ENCODE results near the gene VSNL1. TPM values are rescaled to one million over a fixed set of nuclear protein-coding genes. Genes with fewer than 3 reads are reported as not detected.

The VSNL1 gene
- total RNA-seq, 1 donor from 2014 or later: 2.1 TPM

DNA sequence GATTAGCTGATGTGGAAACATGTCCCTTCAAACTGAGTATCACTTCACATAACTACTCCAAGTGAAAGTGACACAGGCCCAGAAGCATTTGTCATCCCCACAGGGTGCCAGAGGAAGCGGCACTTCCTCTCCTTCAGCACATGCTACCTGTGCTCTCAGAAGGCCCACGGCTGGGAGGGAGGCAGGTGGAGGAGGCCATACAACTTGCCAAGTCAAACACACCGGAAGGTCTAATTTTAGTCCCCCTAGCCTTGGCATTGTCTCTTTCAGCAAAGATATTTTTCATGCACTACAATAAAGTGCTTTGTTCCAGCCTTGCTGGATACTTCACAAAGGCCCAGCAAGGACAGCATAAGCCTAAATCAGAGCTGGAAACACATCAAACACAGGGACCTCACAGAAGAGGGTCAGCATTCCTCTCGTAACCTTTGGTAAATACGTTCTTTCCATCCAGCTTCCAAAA, 38.0 kb downstream of the VSNL1 start:
- TF ChIP-seq CTCF (conservative IDR thresholded peaks at IDR 0.05): no peak
- H3K4me1 Mint-ChIP-seq: peaks cover 9% of the 10 kb centered on the region

GRCh38 chr2:17579605-17580318, 39.3 kb downstream of the VSNL1 start:
- DNase-seq (ENCODE audit: low read depth, low spot score): no peak
- no peaks in the 10 kb centered on the region for H3K27me3 Mint-ChIP-seq (ENCODE audit: low read depth)
- H3K27ac Mint-ChIP-seq (ENCODE audit: unreplicated experiment): no peak overlapping the region
- no peak overlapping the region for H3K4me3 Mint-ChIP-seq
- H3K9me3 Mint-ChIP-seq: peaks cover 3% of the 10 kb centered on the region
- TF ChIP-seq CTCF (conservative IDR thresholded peaks at IDR 0.05): no peak
- peaks cover 9% of the 10 kb centered on the region for H3K4me1 Mint-ChIP-seq
- H3K36me3 Mint-ChIP-seq (ENCODE audit: low read depth): no peaks in the 10 kb centered on the region

More for the DNA sequence above, 38.0 kb downstream of the VSNL1 start:
- DNase-seq (ENCODE audit: low read depth, low spot score): no peak
- Mint-ChIP-seq H3K4me3 (no peak overlapping the region), H3K9me3 (peaks cover 3% of the 10 kb centered on the region), H3K27ac (ENCODE audit: unreplicated experiment) (peak overlapping the region; percentile 32), H3K36me3 (ENCODE audit: low read depth) (no peaks in the 10 kb centered on the region), H3K27me3 (ENCODE audit: low read depth) (no peaks in the 10 kb centered on the region)

DNA sequence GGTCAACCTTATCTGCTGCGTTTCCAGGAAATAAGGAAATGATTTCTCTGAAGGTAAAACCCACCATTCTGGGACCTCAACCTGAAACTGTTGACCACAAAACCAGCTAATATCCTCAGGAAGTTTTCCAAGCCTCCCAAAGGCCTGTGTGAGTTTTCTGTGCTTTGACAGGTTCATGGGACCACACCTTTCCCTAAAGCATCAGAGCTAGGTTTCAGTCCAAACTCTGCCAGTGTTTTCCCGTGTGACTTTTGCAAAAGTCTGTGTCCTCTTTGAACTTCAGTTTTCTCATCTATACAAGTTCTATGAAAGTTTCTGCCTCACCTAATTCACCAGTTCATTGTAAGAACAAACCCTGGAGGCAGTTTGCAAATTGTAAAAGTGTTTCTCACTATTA, 39.8 kb downstream of the VSNL1 start:
- H3K4me1 Mint-ChIP-seq: peaks cover 9% of the 10 kb centered on the region
- TF ChIP-seq CTCF (conservative IDR thresholded peaks at IDR 0.05): no peak
- H3K9me3 Mint-ChIP-seq: peaks cover 3% of the 10 kb centered on the region
- no peaks in the 10 kb centered on the region for H3K27me3 Mint-ChIP-seq (ENCODE audit: low read depth)
- no peak overlapping the region for H3K4me3 Mint-ChIP-seq
- H3K36me3 Mint-ChIP-seq (ENCODE audit: low read depth): no peaks in the 10 kb centered on the region
- no peak overlapping the region for H3K27ac Mint-ChIP-seq (ENCODE audit: unreplicated experiment)
- no peak for DNase-seq (ENCODE audit: low read depth, low spot score)

GRCh38 chr2:17581831-17582230, 41.3 kb downstream of the VSNL1 start:
- Mint-ChIP-seq H3K9me3 (peaks cover 3% of the 10 kb centered on the region), H3K36me3 (ENCODE audit: low read depth) (no peaks in the 10 kb centered on the region), H3K27me3 (ENCODE audit: low read depth) (no peaks in the 10 kb centered on the region), H3K4me1 (peaks cover 9% of the 10 kb centered on the region), H3K27ac (ENCODE audit: unreplicated experiment) (no peak overlapping the region), H3K4me3 (no peak overlapping the region)
- no peak for DNase-seq (ENCODE audit: low read depth, low spot score)
- no peak for TF ChIP-seq CTCF (conservative IDR thresholded peaks at IDR 0.05)

GRCh38 chr2:17583166-17583565, 42.7 kb downstream of the VSNL1 start:
- no peak overlapping the region for H3K27ac Mint-ChIP-seq (ENCODE audit: unreplicated experiment)
- H3K36me3 Mint-ChIP-seq (ENCODE audit: low read depth): no peaks in the 10 kb centered on the region
- H3K4me1 Mint-ChIP-seq: peaks cover 8% of the 10 kb centered on the region
- H3K27me3 Mint-ChIP-seq (ENCODE audit: low read depth): no peaks in the 10 kb centered on the region
- H3K9me3 Mint-ChIP-seq: peaks cover 1% of the 10 kb centered on the region
- no peak for DNase-seq (ENCODE audit: low read depth, low spot score)
- no peak overlapping the region for H3K4me3 Mint-ChIP-seq
- no peak for TF ChIP-seq CTCF (conservative IDR thresholded peaks at IDR 0.05)
